Liver (tissue), 9 donors: ENCODE measurements around the gene GRK1. TPM values are rescaled to one million over a fixed set of nuclear protein-coding genes. Genes with fewer than 3 reads are reported as not detected.

Experiments
- DNase-seq: peaks from one replicate; pipeline ENCODE4 v3.0.0-alpha.2; 2017; ENCODE audit warnings: low spot score
- H3K27ac ChIP-seq, 2 donors: one replicate each; pipeline ENCODE4 v1.7.0; 2013; ENCODE audit warnings: inconsistent platforms in 2 of 2, low read length in 2 of 2, control low read depth in 1 of 2, low read depth in 1 of 2, mild to moderate bottlenecking in 1 of 2
- H3K27me3 ChIP-seq, 4 donors: one replicate each; pipeline versions ENCODE4 v1.6.1 to v1.7.0; 2013; ENCODE audit warnings: low read length in 3 of 4, inconsistent platforms in 1 of 4, mild to moderate bottlenecking in 1 of 4, moderate library complexity in 1 of 4; ENCODE audit not compliant: control insufficient read depth in 4 of 4, insufficient read depth in 4 of 4
- H3K36me3 ChIP-seq, 4 donors: one replicate each; pipeline versions ENCODE4 v1.6.1 to v1.7.0; 2013; ENCODE audit warnings: low read length in 3 of 4, mild to moderate bottlenecking in 3 of 4, low read depth in 1 of 4, moderate library complexity in 1 of 4; ENCODE audit not compliant: control insufficient read depth in 4 of 4, insufficient read depth in 3 of 4
- H3K4me1 ChIP-seq, 4 donors: one replicate each; pipeline versions ENCODE4 v1.6.1 to v1.7.0; 2013; ENCODE audit warnings: low read length in 3 of 4, mild to moderate bottlenecking in 3 of 4, moderate library complexity in 1 of 4; ENCODE audit not compliant: control insufficient read depth in 4 of 4, insufficient read depth in 4 of 4
- H3K4me3 ChIP-seq, 3 donors: one replicate each; pipeline versions ENCODE4 v1.6.1 to v1.7.0; 2013; ENCODE audit warnings: low read length in 3 of 3, control low read depth in 1 of 3, low read depth in 1 of 3, mild to moderate bottlenecking in 1 of 3
- H3K9ac ChIP-seq, 2 donors: one replicate each; pipeline ENCODE4 v1.7.0; 2013; ENCODE audit warnings: low read length in 2 of 2, mild to moderate bottlenecking in 2 of 2, moderate library complexity in 2 of 2, control low read depth in 1 of 2, low read depth in 1 of 2
- H3K9me3 ChIP-seq, 4 donors: one replicate each; pipeline versions ENCODE4 v1.6.1 to v1.7.0; 2013; ENCODE audit warnings: low read length in 3 of 4; ENCODE audit not compliant: control insufficient read depth in 4 of 4
- EGR1 ChIP-seq, 2 donors: IDR thresholded peaks; 2 replicates each; pipeline ENCODE4 v1.6.1; 2016 to 2018; ENCODE audit warnings: antibody characterized with exemption in 2 of 2, low read depth in 2 of 2
- FOXA1 ChIP-seq: IDR thresholded peaks from 2 replicates; pipeline ENCODE4 v1.6.1; 2016; ENCODE audit warnings: antibody characterized with exemption
- FOXA2 ChIP-seq: IDR thresholded peaks from 2 replicates; pipeline ENCODE4 v1.6.1; 2016; ENCODE audit warnings: antibody characterized with exemption
- GABPA ChIP-seq, 2 donors: IDR thresholded peaks in 1 of 2; conservative IDR thresholded peaks in 1 of 2; 2 replicates each; pipeline ENCODE4 v1.6.1; 2016; ENCODE audit warnings: antibody characterized with exemption in 2 of 2, mild to moderate bottlenecking in 1 of 2, moderate library complexity in 1 of 2
- HNF4A ChIP-seq, 2 donors: conservative IDR thresholded peaks; 2 replicates each; pipeline ENCODE4 v1.6.1; 2016; ENCODE audit warnings: antibody characterized with exemption in 2 of 2, mild to moderate bottlenecking in 2 of 2
- HNF4G ChIP-seq: IDR thresholded peaks from 2 replicates; pipeline ENCODE4 v1.6.1; 2016; ENCODE audit warnings: antibody characterized with exemption
- JUND ChIP-seq, 2 donors: IDR thresholded peaks; 2 replicates each; pipeline ENCODE4 v1.6.1; 2016; ENCODE audit warnings: antibody characterized with exemption in 2 of 2
- NR2F2 ChIP-seq: IDR thresholded peaks from 2 replicates; pipeline ENCODE4 v1.6.1; 2016; ENCODE audit warnings: antibody characterized with exemption
- RAD21 ChIP-seq, 2 donors: IDR thresholded peaks; 2 replicates each; pipeline ENCODE4 v1.6.1; 2016; ENCODE audit warnings: antibody characterized with exemption in 2 of 2, mild to moderate bottlenecking in 2 of 2
- RXRA ChIP-seq, 2 donors: IDR thresholded peaks; 2 replicates each; pipeline ENCODE4 v1.6.1; 2017 to 2018; ENCODE audit warnings: antibody characterized with exemption in 2 of 2, mild to moderate bottlenecking in 1 of 2
- SP1 ChIP-seq: IDR thresholded peaks from 2 replicates; pipeline ENCODE4 v1.6.1; 2018; ENCODE audit warnings: antibody characterized with exemption, mild to moderate bottlenecking
- TAF1 ChIP-seq: conservative IDR thresholded peaks from 2 replicates; pipeline ENCODE4 v1.6.1; 2016; ENCODE audit warnings: antibody characterized with exemption, mild to moderate bottlenecking
- YY1 ChIP-seq: IDR thresholded peaks from 2 replicates; pipeline ENCODE4 v1.6.1; 2016; ENCODE audit warnings: antibody characterized with exemption, mild to moderate bottlenecking
- WGBS: extraction: QIAGEN DNeasy Blood & Tissue Kit; methylation state at CpG from one replicate; pipeline ENCODE4 v1.1.7; 2013; 5-methylcytosine and 5-hydroxymethylcytosine counted together
- polyA plus RNA-seq, 2 donors: library from polyadenylated mRNA; stranded (reverse) in 1 of 2; unstranded in 1 of 2; fragments of 200-250 nt in 1 of 2; fragments of >200 nt in 1 of 2; fragmentation: Nextera tagmentation in 1 of 2; extraction: Ambion mirVana in 1 of 2; gene quantifications; one replicate each; pipeline versions ENCODE4 v1.2.1 to v1.2.3, GENCODE V29; 2013 to 2015
- total RNA-seq, 2 donors: library from RNA; depleted of rRNA; stranded (reverse); fragments of >200 nt; gene quantifications; one replicate each; pipeline ENCODE4 v1.2.3, GENCODE V29; 2014
- TF ChIP-seq, protein P1 (sequence below): IDR thresholded peaks from 2 replicates; pipeline ENCODE4 v1.6.1; 2016; ENCODE audit warnings: antibody characterized with exemption
- TF ChIP-seq, protein P2 (sequence below): IDR thresholded peaks from 2 replicates; pipeline ENCODE4 v1.6.1; 2016; ENCODE audit warnings: antibody characterized with exemption
- TF ChIP-seq, protein P3 (sequence below): IDR thresholded peaks from 2 replicates; pipeline ENCODE4 v1.6.1; 2016; ENCODE audit warnings: antibody characterized with exemption
- TF ChIP-seq, protein P4 (sequence below): fragments of 150-350 bp; IDR thresholded peaks from 2 replicates; pipeline ENCODE4 v1.5.1; 2017; ENCODE audit warnings: improper control_type of control experiment, low read depth, low read length; ENCODE audit not compliant: missing input control
- TF ChIP-seq, protein P5 (sequence below): IDR thresholded peaks from 2 replicates; pipeline ENCODE4 v1.6.1; 2016; ENCODE audit warnings: antibody characterized with exemption, mild to moderate bottlenecking
- donor health status: healthy.
- donor health status: healthy.
- donor health status: healthy.
- donor health status: healthy.
- donor health status: healthy.

Gene GRK1
- total and polyA plus RNA-seq, 4 donors: 0.05 TPM; not detected in 3

DNA sequence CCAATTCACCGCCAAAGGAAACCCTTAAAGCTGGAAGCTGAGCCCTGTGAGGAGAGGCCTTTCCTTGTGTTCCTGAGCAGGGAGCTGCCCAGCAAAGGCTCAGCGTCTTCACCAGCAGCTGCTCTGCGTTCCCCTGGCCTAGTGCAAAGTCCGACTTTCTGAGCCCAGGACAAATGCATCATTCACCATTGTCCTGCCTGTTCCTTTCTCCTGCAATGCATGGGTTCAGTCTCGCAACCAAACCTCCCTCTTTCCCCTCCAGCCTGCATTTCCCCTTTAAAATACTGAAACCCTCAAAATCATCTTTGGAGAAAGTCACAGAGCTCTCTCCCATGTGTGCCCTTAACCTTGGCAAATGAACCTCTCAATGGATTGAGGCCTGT, 79.1 kb downstream of the GRK1 start:
- no peak overlapping the region for H3K4me3 ChIP-seq
- H3K27ac ChIP-seq: no peak overlapping the region
- peaks cover 0 to 3% (median 0%) of the 10 kb centered on the region in 4 donors for H3K4me1 ChIP-seq
- DNase-seq: no peak
- H3K9me3 ChIP-seq: no peaks in the 10 kb centered on the region
- WGBS: 77% methylated on average over 5 of the region's 5 CpGs
- H3K9ac ChIP-seq: no peak overlapping the region
- H3K27me3 ChIP-seq: no peaks in the 10 kb centered on the region
- H3K36me3 ChIP-seq: no peaks in the 10 kb centered on the region
- TF ChIP-seq, protein P1, sequence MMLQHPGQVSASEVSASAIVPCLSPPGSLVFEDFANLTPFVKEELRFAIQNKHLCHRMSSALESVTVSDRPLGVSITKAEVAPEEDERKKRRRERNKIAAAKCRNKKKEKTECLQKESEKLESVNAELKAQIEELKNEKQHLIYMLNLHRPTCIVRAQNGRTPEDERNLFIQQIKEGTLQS: no peak
- no peak for TF ChIP-seq RXRA (IDR thresholded peaks at IDR 0.05)
- TF ChIP-seq, protein P2, sequence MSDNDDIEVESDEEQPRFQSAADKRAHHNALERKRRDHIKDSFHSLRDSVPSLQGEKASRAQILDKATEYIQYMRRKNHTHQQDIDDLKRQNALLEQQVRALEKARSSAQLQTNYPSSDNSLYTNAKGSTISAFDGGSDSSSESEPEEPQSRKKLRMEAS: no peak
- no peak for TF ChIP-seq RAD21 (IDR thresholded peaks at IDR 0.05)
- TF ChIP-seq, protein P3, sequence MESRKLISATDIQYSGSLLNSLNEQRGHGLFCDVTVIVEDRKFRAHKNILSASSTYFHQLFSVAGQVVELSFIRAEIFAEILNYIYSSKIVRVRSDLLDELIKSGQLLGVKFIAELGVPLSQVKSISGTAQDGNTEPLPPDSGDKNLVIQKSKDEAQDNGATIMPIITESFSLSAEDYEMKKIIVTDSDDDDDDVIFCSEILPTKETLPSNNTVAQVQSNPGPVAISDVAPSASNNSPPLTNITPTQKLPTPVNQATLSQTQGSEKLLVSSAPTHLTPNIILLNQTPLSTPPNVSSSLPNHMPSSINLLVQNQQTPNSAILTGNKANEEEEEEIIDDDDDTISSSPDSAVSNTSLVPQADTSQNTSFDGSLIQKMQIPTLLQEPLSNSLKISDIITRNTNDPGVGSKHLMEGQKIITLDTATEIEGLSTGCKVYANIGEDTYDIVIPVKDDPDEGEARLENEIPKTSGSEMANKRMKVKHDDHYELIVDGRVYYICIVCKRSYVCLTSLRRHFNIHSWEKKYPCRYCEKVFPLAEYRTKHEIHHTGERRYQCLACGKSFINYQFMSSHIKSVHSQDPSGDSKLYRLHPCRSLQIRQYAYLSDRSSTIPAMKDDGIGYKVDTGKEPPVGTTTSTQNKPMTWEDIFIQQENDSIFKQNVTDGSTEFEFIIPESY: no peak
- TF ChIP-seq, protein P4, sequence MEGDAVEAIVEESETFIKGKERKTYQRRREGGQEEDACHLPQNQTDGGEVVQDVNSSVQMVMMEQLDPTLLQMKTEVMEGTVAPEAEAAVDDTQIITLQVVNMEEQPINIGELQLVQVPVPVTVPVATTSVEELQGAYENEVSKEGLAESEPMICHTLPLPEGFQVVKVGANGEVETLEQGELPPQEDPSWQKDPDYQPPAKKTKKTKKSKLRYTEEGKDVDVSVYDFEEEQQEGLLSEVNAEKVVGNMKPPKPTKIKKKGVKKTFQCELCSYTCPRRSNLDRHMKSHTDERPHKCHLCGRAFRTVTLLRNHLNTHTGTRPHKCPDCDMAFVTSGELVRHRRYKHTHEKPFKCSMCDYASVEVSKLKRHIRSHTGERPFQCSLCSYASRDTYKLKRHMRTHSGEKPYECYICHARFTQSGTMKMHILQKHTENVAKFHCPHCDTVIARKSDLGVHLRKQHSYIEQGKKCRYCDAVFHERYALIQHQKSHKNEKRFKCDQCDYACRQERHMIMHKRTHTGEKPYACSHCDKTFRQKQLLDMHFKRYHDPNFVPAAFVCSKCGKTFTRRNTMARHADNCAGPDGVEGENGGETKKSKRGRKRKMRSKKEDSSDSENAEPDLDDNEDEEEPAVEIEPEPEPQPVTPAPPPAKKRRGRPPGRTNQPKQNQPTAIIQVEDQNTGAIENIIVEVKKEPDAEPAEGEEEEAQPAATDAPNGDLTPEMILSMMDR: no peak
- TF ChIP-seq EGR1 (IDR thresholded peaks at IDR 0.05; ENCODE audit: low read depth in 2 of 2): no peak
- TF ChIP-seq NR2F2: no peak
- no peak for TF ChIP-seq SP1
- TF ChIP-seq YY1: no peak
- TF ChIP-seq HNF4G: no peak
- TF ChIP-seq FOXA1: no peak
- TF ChIP-seq TAF1: no peak
- TF ChIP-seq FOXA2: no peak
- TF ChIP-seq, protein P5, sequence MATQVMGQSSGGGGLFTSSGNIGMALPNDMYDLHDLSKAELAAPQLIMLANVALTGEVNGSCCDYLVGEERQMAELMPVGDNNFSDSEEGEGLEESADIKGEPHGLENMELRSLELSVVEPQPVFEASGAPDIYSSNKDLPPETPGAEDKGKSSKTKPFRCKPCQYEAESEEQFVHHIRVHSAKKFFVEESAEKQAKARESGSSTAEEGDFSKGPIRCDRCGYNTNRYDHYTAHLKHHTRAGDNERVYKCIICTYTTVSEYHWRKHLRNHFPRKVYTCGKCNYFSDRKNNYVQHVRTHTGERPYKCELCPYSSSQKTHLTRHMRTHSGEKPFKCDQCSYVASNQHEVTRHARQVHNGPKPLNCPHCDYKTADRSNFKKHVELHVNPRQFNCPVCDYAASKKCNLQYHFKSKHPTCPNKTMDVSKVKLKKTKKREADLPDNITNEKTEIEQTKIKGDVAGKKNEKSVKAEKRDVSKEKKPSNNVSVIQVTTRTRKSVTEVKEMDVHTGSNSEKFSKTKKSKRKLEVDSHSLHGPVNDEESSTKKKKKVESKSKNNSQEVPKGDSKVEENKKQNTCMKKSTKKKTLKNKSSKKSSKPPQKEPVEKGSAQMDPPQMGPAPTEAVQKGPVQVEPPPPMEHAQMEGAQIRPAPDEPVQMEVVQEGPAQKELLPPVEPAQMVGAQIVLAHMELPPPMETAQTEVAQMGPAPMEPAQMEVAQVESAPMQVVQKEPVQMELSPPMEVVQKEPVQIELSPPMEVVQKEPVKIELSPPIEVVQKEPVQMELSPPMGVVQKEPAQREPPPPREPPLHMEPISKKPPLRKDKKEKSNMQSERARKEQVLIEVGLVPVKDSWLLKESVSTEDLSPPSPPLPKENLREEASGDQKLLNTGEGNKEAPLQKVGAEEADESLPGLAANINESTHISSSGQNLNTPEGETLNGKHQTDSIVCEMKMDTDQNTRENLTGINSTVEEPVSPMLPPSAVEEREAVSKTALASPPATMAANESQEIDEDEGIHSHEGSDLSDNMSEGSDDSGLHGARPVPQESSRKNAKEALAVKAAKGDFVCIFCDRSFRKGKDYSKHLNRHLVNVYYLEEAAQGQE: no peak
- no peak for TF ChIP-seq GABPA (IDR thresholded peaks at IDR 0.05 in 1 of 2, conservative IDR thresholded peaks at IDR 0.05 in 1 of 2)
- TF ChIP-seq JUND (IDR thresholded peaks at IDR 0.05): no peak
- no peak for TF ChIP-seq HNF4A (conservative IDR thresholded peaks at IDR 0.05)
